A673 (cell line): ENCODE results near the gene CRACR2A. TPM values are rescaled to one million over a fixed set of nuclear protein-coding genes. Genes with fewer than 3 reads are reported as not detected.

ENCODE experiments used
- BruUV-seq: library from RNA; stranded (reverse); fragments of 400-500 nt; replicated peaks from 2 replicates; lab custom pipeline; 2021; lab: Mats Ljungman, UMichigan
- CTCF ChIA-PET: fragments of 300-600 bp; sonication (Branson Sonifier 250); formaldehyde crosslinking; loops from one replicate; lab custom pipeline; 2022; ENCODE audit warnings: antibody characterized with exemption; lab: Charles Lee
- POLR2A ChIA-PET: fragments of 300-600 bp; sonication (Branson Sonifier 250); formaldehyde crosslinking; loops from one replicate; lab custom pipeline; 2022; ENCODE audit warnings: antibody characterized with exemption; ENCODE audit not compliant: low non-redundant PET; lab: Charles Lee
- DNase-seq: peaks from one replicate; pipeline ENCODE4 v3.0.0-alpha.2; 2015; ENCODE audit warnings: low spot score
- H3K27ac ChIP-seq: fragments of 200-600 bp; sonication (generic); 2 replicates; pipeline ENCODE4 v1.5.1; 2016; ENCODE audit warnings: mixed run types, low read depth, mild to moderate bottlenecking, mixed read lengths, antibody characterized with exemption, low read length; ENCODE audit not compliant: poor library complexity, severe bottlenecking
- H3K27me3 ChIP-seq: fragments of 200-600 bp; sonication (generic); replicated peaks from 2 replicates; pipeline ENCODE4 v1.6.1; 2017; ENCODE audit warnings: mixed run types, low read depth, mild to moderate bottlenecking, mixed read lengths, antibody characterized with exemption, low read length; ENCODE audit not compliant: insufficient read depth, poor library complexity
- H3K36me3 ChIP-seq: fragments of 200-600 bp; sonication (generic); 2 replicates; pipeline ENCODE4 v1.6.1; 2016; ENCODE audit warnings: mixed run types, mild to moderate bottlenecking, mixed read lengths, antibody characterized with exemption, low read length; ENCODE audit not compliant: insufficient read depth, poor library complexity, severe bottlenecking
- H3K4me1 ChIP-seq: fragments of 200-600 bp; sonication (generic); 2 replicates; pipeline ENCODE4 v1.6.1; 2017; ENCODE audit warnings: mixed run types, mild to moderate bottlenecking, mixed read lengths, antibody characterized with exemption, low read length; ENCODE audit not compliant: insufficient read depth, poor library complexity, severe bottlenecking
- H3K4me3 ChIP-seq: fragments of 200-600 bp; sonication (generic); 2 replicates; pipeline ENCODE4 v1.5.1; 2016; ENCODE audit warnings: low read depth, mixed run types, mild to moderate bottlenecking, mixed read lengths, low read length; ENCODE audit not compliant: poor library complexity, severe bottlenecking
- H3K9me3 ChIP-seq: fragments of 200-600 bp; sonication (generic); 2 replicates; pipeline ENCODE4 v1.6.1; 2016; ENCODE audit warnings: mixed run types, low read depth, mild to moderate bottlenecking, mixed read lengths, antibody characterized with exemption, low read length; ENCODE audit not compliant: poor library complexity, severe bottlenecking
- EZH2 ChIP-seq: fragments of 200-600 bp; sonication (generic); IDR thresholded peaks from 2 replicates; pipeline ENCODE4 v1.6.1; 2017; ENCODE audit warnings: borderline replicate concordance, low read depth, mild to moderate bottlenecking, mixed read lengths, antibody characterized with exemption, low read length; ENCODE audit not compliant: poor library complexity, severe bottlenecking
- intact Hi-C: fragments of 100-400 bp; cut with micrococcal nuclease; formaldehyde crosslinking; loops from one replicate; pipeline ENCODE4 v1.10.0; 2022; ENCODE audit not compliant: unreplicated experiment
- total RNA-seq: library from RNA; stranded (reverse); gene quantifications from 2 replicates; pipeline ENCODE4 v1.2.3, GENCODE V29; 2021
- TF ChIP-seq, protein P1 (sequence below): fragments of 300-800, 200-600 bp; sonication (generic); conservative IDR thresholded peaks from 2 replicates; pipeline ENCODE4 v1.5.1; 2017; ENCODE audit warnings: low read depth, mild to moderate bottlenecking, antibody characterized with exemption, low read length, moderate library complexity, mixed read lengths

The CRACR2A gene
- total RNA-seq, 1 experiment from 2014 or later, result 0.13 TPM

DNA sequence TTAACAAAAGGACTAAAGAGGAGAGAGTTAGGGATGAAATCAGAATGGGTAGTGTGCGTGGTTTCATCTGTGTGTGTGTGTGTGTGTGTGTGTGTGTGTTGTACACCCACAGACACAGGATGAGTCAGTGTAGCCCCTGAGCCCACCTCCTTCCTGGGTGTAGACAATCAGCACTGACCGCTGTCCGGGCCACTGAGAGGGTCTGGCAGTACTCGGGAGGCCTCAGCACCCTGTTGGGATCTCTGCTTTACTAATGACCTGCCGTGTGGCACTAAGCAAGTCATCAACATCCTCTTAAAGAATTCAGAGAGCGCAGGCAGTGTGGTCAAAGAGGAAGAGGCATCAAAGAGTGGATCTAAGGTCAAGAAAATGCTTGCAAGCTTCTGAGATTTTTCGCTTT, 149.3 kb downstream of the CRACR2A start:
- DNase-seq, result no peak
- ChIA-PET POLR2A (no interaction called here), CTCF (interaction anchor here (0.6 kb wide), 1 partner anchor 81 kb away, joined by 3 read pairs; no protein-coding TSS in a partner anchor)
- no TSS peak for BruUV-seq
- TF ChIP-seq, protein P1, sequence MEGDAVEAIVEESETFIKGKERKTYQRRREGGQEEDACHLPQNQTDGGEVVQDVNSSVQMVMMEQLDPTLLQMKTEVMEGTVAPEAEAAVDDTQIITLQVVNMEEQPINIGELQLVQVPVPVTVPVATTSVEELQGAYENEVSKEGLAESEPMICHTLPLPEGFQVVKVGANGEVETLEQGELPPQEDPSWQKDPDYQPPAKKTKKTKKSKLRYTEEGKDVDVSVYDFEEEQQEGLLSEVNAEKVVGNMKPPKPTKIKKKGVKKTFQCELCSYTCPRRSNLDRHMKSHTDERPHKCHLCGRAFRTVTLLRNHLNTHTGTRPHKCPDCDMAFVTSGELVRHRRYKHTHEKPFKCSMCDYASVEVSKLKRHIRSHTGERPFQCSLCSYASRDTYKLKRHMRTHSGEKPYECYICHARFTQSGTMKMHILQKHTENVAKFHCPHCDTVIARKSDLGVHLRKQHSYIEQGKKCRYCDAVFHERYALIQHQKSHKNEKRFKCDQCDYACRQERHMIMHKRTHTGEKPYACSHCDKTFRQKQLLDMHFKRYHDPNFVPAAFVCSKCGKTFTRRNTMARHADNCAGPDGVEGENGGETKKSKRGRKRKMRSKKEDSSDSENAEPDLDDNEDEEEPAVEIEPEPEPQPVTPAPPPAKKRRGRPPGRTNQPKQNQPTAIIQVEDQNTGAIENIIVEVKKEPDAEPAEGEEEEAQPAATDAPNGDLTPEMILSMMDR, result no peak
- TF ChIP-seq EZH2, result no peak
- intact Hi-C loops, result no loop called here
- Histone ChIP-seq H3K9me3 (no peaks in the 10 kb centered on the region), H3K4me1 (no peaks in the 10 kb centered on the region), H3K4me3 (no peak overlapping the region), H3K27ac (no peak overlapping the region), H3K27me3 (peaks cover 29% of the 10 kb centered on the region), H3K36me3 (no peaks in the 10 kb centered on the region)

DNA sequence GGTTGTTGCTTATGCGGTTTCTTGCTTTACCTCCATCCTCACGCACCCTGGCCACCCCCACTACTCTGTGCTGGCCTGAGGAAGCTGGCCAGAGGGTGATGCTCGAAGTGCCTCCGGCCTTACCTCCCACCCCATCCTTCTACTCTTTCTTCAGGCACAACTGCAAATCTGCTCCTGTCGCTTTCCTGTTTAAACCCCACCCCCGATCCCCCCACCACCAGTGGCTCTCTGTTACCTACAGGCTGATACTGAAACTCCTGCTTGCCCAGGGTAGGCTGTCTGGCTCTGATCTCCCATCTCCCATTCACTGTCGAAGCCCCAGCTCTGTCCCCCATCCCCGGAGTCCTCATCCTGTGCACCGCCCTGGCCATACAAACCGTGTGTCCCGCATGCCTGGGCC, 150.4 kb downstream of the CRACR2A start:
- no peak overlapping the region for H3K4me3 ChIP-seq
- H3K36me3 ChIP-seq, result no peaks in the 10 kb centered on the region
- no TSS peak for BruUV-seq
- intact Hi-C loops, result no loop called here
- H3K9me3 ChIP-seq, result no peaks in the 10 kb centered on the region
- TF ChIP-seq, protein P1, result no peak
- TF ChIP-seq EZH2, result no peak
- no peaks in the 10 kb centered on the region for H3K4me1 ChIP-seq
- no peak for DNase-seq
- no peak overlapping the region for H3K27ac ChIP-seq
- H3K27me3 ChIP-seq, result peaks cover 29% of the 10 kb centered on the region
- CTCF ChIA-PET, result no interaction called here
- POLR2A ChIA-PET, result no interaction called here

DNA sequence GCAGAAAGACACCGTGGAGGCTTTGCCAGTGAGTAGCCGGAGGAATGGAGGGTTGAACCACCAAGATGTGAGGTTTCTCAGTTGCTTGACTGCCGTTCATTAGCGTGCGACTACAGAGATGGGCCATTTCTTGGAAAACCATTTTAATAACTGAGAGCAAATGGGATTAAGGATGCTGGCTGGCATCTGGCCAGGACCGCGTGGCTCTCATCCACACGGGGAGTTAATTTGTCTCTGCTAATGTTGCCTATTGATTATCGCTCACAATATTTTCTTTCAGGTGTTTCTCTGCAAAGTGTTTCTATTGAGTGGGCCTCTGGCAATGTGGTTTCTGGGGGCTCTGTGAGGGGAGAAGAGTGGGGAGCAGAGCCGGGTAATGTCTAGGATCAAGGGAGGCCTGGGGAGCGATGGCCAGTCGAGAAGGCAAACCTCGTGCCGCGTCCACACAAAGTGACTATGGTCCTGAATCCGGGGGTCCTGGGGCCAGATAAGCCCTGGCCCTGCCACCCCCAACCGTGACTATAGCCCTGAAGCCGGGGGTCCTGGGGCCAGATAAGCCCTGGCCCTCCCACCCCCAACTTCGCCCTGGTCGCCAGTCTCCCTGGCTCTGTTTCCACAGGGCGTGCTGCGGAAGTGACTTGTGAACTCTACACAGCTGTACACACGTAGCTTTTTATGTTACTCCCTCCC, 151.3 kb downstream of the CRACR2A start:
- Histone ChIP-seq H3K36me3 (no peaks in the 10 kb centered on the region), H3K9me3 (no peaks in the 10 kb centered on the region), H3K27ac (no peak overlapping the region), H3K4me3 (no peak overlapping the region), H3K4me1 (no peaks in the 10 kb centered on the region), H3K27me3 (peaks cover 25% of the 10 kb centered on the region)
- intact Hi-C loops, result no loop called here
- POLR2A ChIA-PET, result no interaction called here
- peak; percentile 8 for DNase-seq
- CTCF ChIA-PET, result no interaction called here
- no peak for TF ChIP-seq EZH2
- TF ChIP-seq, protein P1, result no peak
- BruUV-seq, result no TSS peak
